Lower leg skin (tissue), 4 donors: ENCODE data around the gene MAPK4. TPM values are rescaled to one million over a fixed set of nuclear protein-coding genes. Genes with fewer than 3 reads are reported as not detected.

Experiments
- DNase-seq, 2 donors: peaks; one replicate each; pipeline ENCODE4 v3.0.0-alpha.2; 2019; ENCODE audit warnings: low spot score in 2 of 2
- H3K4me3 ChIP-seq: fragments of 200-600 bp; sonication (generic); 2 replicates; pipeline ENCODE4 v1.5.1; 2017; ENCODE audit warnings: mild to moderate bottlenecking, low read depth; ENCODE audit not compliant: poor library complexity, severe bottlenecking
- CTCF ChIP-seq, 3 donors: fragments of 450-650 bp; IDR thresholded peaks; one replicate each; pipeline ENCODE4 v1.5.1; 2016; ENCODE audit warnings: antibody characterized with exemption in 3 of 3, mild to moderate bottlenecking in 3 of 3, moderate library complexity in 2 of 3
- POLR2A ChIP-seq, 2 donors: fragments of 450-650 bp; IDR thresholded peaks; one replicate each; pipeline ENCODE4 v1.6.1; 2016 to 2017; ENCODE audit warnings: antibody characterized with exemption in 2 of 2, mild to moderate bottlenecking in 1 of 2, moderate library complexity in 1 of 2
- WGBS, 2 donors: methylation state at CpG; one replicate each; pipeline ENCODE4 v1.1.5; 2018; 5-methylcytosine and 5-hydroxymethylcytosine counted together
- intact Hi-C: fragments of 100-400 bp; cut with DNase I; formaldehyde crosslinking; loops from one replicate; pipeline ENCODE4 v1.15.0; 2023; ENCODE audit warnings: low total_unique reads
- total RNA-seq, 4 donors: library from RNA; depleted of rRNA; stranded (reverse); fragments of >200 nt; gene quantifications; one replicate each; pipeline ENCODE4 v1.1.0, GENCODE V29; 2016

The MAPK4 gene
- total RNA-seq, 4 donors from 2014 or later: 0.46 to 5.3 (median 2.5) TPM

GRCh38 chr18:50582500-50582899 is 22.6 kb downstream of the MAPK4 start:
- WGBS, 2 donors: 83 to 86% methylated on average over 4 of the region's 4 CpGs
- H3K4me3 ChIP-seq: no peak overlapping the region
- intact Hi-C loops: no loop called here
- no peak for DNase-seq
- TF ChIP-seq POLR2A (IDR thresholded peaks at IDR 0.05) (no peak), CTCF (IDR thresholded peaks at IDR 0.05) (no peak)

- TF ChIP-seq POLR2A (IDR thresholded peaks at IDR 0.05) (no peak), CTCF (IDR thresholded peaks at IDR 0.05) (no peak)
- intact Hi-C loops: no loop called here
- DNase-seq: no peak
- H3K4me3 ChIP-seq: no peak overlapping the region
These were observed 26.8 kb downstream of the MAPK4 start for GRCh38 chr18:50586710-50587109.

GRCh38 chr18:50590593-50590992 is 30.7 kb downstream of the MAPK4 start:
- no peak overlapping the region for H3K4me3 ChIP-seq
- no peak for TF ChIP-seq POLR2A (IDR thresholded peaks at IDR 0.05)
- TF ChIP-seq CTCF (IDR thresholded peaks at IDR 0.05): no peak
- DNase-seq: no peak
- intact Hi-C loops: no loop called here
- 90 to 96% methylated on average over 3 of the region's 3 CpGs for WGBS, 2 donors

GRCh38 chr18:50594012-50594411 is 34.1 kb downstream of the MAPK4 start:
- H3K4me3 ChIP-seq: no peak overlapping the region
- intact Hi-C loops: no loop called here
- no peak for DNase-seq
- no peak for TF ChIP-seq POLR2A (IDR thresholded peaks at IDR 0.05)
- TF ChIP-seq CTCF (IDR thresholded peaks at IDR 0.05): no peak
- WGBS, 2 donors: 93 to 96% methylated on average over 5 of the region's 5 CpGs

- intact Hi-C loops: no loop called here
- TF ChIP-seq POLR2A (IDR thresholded peaks at IDR 0.05) (no peak), CTCF (IDR thresholded peaks at IDR 0.05) (no peak)
- 62 to 64% methylated on average over 4 of the region's 4 CpGs for WGBS, 2 donors
- no peak for DNase-seq
- H3K4me3 ChIP-seq: no peak overlapping the region
These were observed 35.1 kb downstream of the MAPK4 start for GRCh38 chr18:50594942-50595341.

- 78 to 88% methylated on average over 3 of the region's 3 CpGs for WGBS, 2 donors
- TF ChIP-seq CTCF (IDR thresholded peaks at IDR 0.05) (no peak), POLR2A (IDR thresholded peaks at IDR 0.05) (no peak)
- intact Hi-C loops: no loop called here
- H3K4me3 ChIP-seq: no peak overlapping the region
- DNase-seq: no peak
These were observed 42.6 kb downstream of the MAPK4 start for GRCh38 chr18:50602466-50602865.
